K562 (cell line): ENCODE data around the gene RPS19. TPM values are rescaled to one million over a fixed set of nuclear protein-coding genes. Genes with fewer than 3 reads are reported as not detected.

Experiments used
- ATAC-seq: fragments of 200-7000 bp; cut with Tn5 transposase; 3 replicates; pipeline ENCODE4 v1.9.1; 2020; ENCODE audit warnings: moderate library complexity
- BruUV-seq: library from RNA; stranded (reverse); fragments of 400-500 nt; replicated peaks from 2 replicates; lab custom pipeline; 2021; lab: Mats Ljungman, UMichigan
- CTCF ChIA-PET: fragments of 300-600 bp; formaldehyde crosslinking; extraction: SDS; loops from one replicate; lab custom pipeline; 2021; ENCODE audit warnings: low intra/inter-chr PET ratio; lab: Yijun Ruan, JAX
- POLR2A ChIA-PET: fragments of 300-600, 350-650 bp; sonication (Branson Sonifier 250); formaldehyde crosslinking; extraction: SDS; loops from one replicate; lab custom pipeline; 2021; ENCODE audit warnings: antibody characterized with exemption, inconsistent platforms; lab: Yijun Ruan, JAX
- DNase-seq, 4 experiments: peaks; one replicate each; pipeline versions ENCODE4 v3.0.0 to v3.0.0-alpha.2; 2011 to 2018; ENCODE audit warnings: low spot score in 3 of 4, mixed read lengths in 3 of 4; ENCODE audit errors: extremely low read depth in 1 of 4
- FAIRE-seq: peaks from 2 replicates; lab custom pipeline; 2011; peaks lifted over from hg19 to GRCh38; lab: Jason Lieb, UNC
- H2AFZ ChIP-seq: 2 replicates; pipeline ENCODE4 v1.6.0; 2011; ENCODE audit warnings: low read depth, low read length, control low read depth, inconsistent platforms
- H3K27ac ChIP-seq: fragments of 200-600 bp; 3 replicates; pipeline ENCODE4 v1.8.0; 2011; ENCODE audit warnings: low read depth, mild to moderate bottlenecking, control low read depth, inconsistent platforms, low read length, moderate library complexity, mixed read lengths; ENCODE audit errors: extremely low read depth
- H3K27me3 ChIP-seq, 2 experiments: fragments of 300-600 bp in 1 of 2; 2 replicates in 1 of 2; 3 replicates in 1 of 2; pipeline versions ENCODE4 v1.6.0 to v1.8.0; 2011; ENCODE audit warnings: inconsistent platforms in 2 of 2, low read length in 2 of 2, mild to moderate bottlenecking in 1 of 2, mixed read lengths in 1 of 2, moderate library complexity in 1 of 2; ENCODE audit not compliant: control insufficient read depth in 2 of 2, insufficient read depth in 2 of 2
- H3K36me3 ChIP-seq: fragments of 300-600 bp; 3 replicates; pipeline ENCODE4 v1.8.0; 2011; ENCODE audit warnings: mild to moderate bottlenecking, low read length, inconsistent platforms; ENCODE audit not compliant: control insufficient read depth, insufficient read depth
- H3K4me1 ChIP-seq, 2 experiments: fragments of 200-600 bp in 1 of 2; replicated peaks in 1 of 2; 2 replicates in 1 of 2; 3 replicates in 1 of 2; pipeline versions ENCODE4 v1.5.1 to v1.8.0; 2011; ENCODE audit warnings: inconsistent platforms in 2 of 2, low read length in 2 of 2, mild to moderate bottlenecking in 1 of 2, mixed read lengths in 1 of 2, moderate library complexity in 1 of 2; ENCODE audit not compliant: control insufficient read depth in 2 of 2, insufficient read depth in 2 of 2
- H3K4me2 ChIP-seq: 2 replicates; pipeline ENCODE4 v1.6.1; 2011; ENCODE audit warnings: low read length, control low read depth, inconsistent platforms, mixed read lengths; ENCODE audit not compliant: insufficient read depth
- H3K4me3 ChIP-seq: fragments of 200-600 bp; sonication (generic), shearing (Covaris generic); 2 replicates; pipeline ENCODE4 v1.5.1; 2016; ENCODE audit warnings: control low read depth, inconsistent platforms
- H3K79me2 ChIP-seq: fragments of 200-600 bp; 3 replicates; pipeline ENCODE4 v1.8.0; 2011; ENCODE audit warnings: low read length, inconsistent platforms; ENCODE audit not compliant: control insufficient read depth, insufficient read depth
- H3K9ac ChIP-seq, 2 experiments: 2 replicates each; pipeline versions ENCODE4 v1.6.0 to v1.6.1; 2011; ENCODE audit warnings: low read depth in 2 of 2, low read length in 2 of 2, control low read depth in 1 of 2, inconsistent platforms in 1 of 2, mild to moderate bottlenecking in 1 of 2, mixed read lengths in 1 of 2; ENCODE audit not compliant: insufficient read depth in 1 of 2
- H3K9me1 ChIP-seq: one replicate; pipeline ENCODE4 v1.6.0; 2011; ENCODE audit warnings: inconsistent platforms, mild to moderate bottlenecking, low read length, moderate library complexity; ENCODE audit not compliant: control insufficient read depth, insufficient read depth
- H3K9me3 ChIP-seq: replicated peaks from 2 replicates; pipeline ENCODE4 v1.5.1; 2011; ENCODE audit warnings: low read depth, low read length, inconsistent platforms; ENCODE audit not compliant: control insufficient read depth, insufficient read depth
- H4K20me1 ChIP-seq: replicated peaks from 2 replicates; pipeline ENCODE4 v1.6.1; 2011; ENCODE audit warnings: low read length, inconsistent platforms, mixed read lengths; ENCODE audit not compliant: control insufficient read depth, insufficient read depth
- ETS1 ChIP-seq: conservative IDR thresholded peaks from 2 replicates; pipeline ENCODE4 v1.6.1; 2011; ENCODE audit warnings: low read depth, mild to moderate bottlenecking, low read length; ENCODE audit not compliant: control insufficient read depth
- GTF2A2 ChIP-seq: IDR thresholded peaks from 2 replicates; pipeline ENCODE4 v1.6.1; 2016; ENCODE audit warnings: mild to moderate bottlenecking, missing genetic modification characterization, missing compliant biosample characterization
- HBP1 ChIP-seq: fragments of 450-650 bp; formaldehyde crosslinking; IDR thresholded peaks from 2 replicates; pipeline ENCODE4 v1.4.0; 2022; ENCODE audit warnings: missing genetic modification characterization
- HNRNPL ChIP-seq: fragments of 200-400 bp; formaldehyde crosslinking; IDR thresholded peaks from 2 replicates; pipeline ENCODE4 v1.6.1; 2017; ENCODE audit warnings: low read depth, mild to moderate bottlenecking, low read length
- KLF13 ChIP-seq: fragments of 450-650 bp; IDR thresholded peaks from 2 replicates; pipeline ENCODE4 v1.6.1; 2016; ENCODE audit warnings: missing genetic modification characterization, low read depth, mild to moderate bottlenecking, missing compliant biosample characterization, moderate library complexity, borderline replicate concordance
- MBD1 ChIP-seq: fragments of 250-450 bp; sonication (Bioruptor Pico); IDR thresholded peaks from 2 replicates; pipeline ENCODE4 v1.8.0; 2022; ENCODE audit warnings: inconsistent platforms
- NELFE ChIP-seq: IDR thresholded peaks from 2 replicates; pipeline ENCODE4 v1.6.1; 2011; ENCODE audit warnings: mild to moderate bottlenecking; ENCODE audit not compliant: insufficient read depth, insufficient read length
- NFATC3 ChIP-seq: fragments of 450-650 bp; IDR thresholded peaks from 2 replicates; pipeline ENCODE4 v1.6.1; 2017; ENCODE audit warnings: mild to moderate bottlenecking
- TCF7 ChIP-seq: sonication (generic); IDR thresholded peaks from 2 replicates; pipeline ENCODE4 v1.6.1; 2016; ENCODE audit warnings: antibody characterized with exemption, borderline replicate concordance
- TRIM25 ChIP-seq: fragments of 450-650 bp; IDR thresholded peaks from 2 replicates; pipeline ENCODE4 v1.7.0; 2016; ENCODE audit warnings: borderline replicate concordance
- ZNF584 ChIP-seq: fragments of 200-800 bp; sonication (Bioruptor generic); IDR thresholded peaks from 2 replicates; pipeline ENCODE4 v1.6.1; 2016; ENCODE audit warnings: low read depth, mild to moderate bottlenecking, missing genetic modification characterization, missing compliant biosample characterization
- WGBS: fragments of 100-300 bp; shearing (Covaris generic); methylation state at CpG from one replicate; pipeline ENCODE4 v1.1.6; 2016; ENCODE audit warnings: low coverage, mixed read lengths; ENCODE audit not compliant: insufficient coverage; ENCODE audit errors: missing lambda C conversion rate; 5-methylcytosine and 5-hydroxymethylcytosine counted together
- in situ Hi-C: fragments of 300-500 bp; cut with MboI; formaldehyde crosslinking; loops from 4 replicates; pipeline ENCODE4 v1.15.0; 2018; ENCODE audit warnings: inconsistent platforms, mixed read lengths
- intact Hi-C: fragments of 100-400 bp; cut with micrococcal nuclease; formaldehyde crosslinking; loops from 2 replicates; pipeline ENCODE4 v1.14.2; 2022
- polyA plus RNA-seq, 8 experiments: library from polyadenylated mRNA; depleted of rRNA in 4 of 8; stranded (reverse) in 5 of 8; unstranded in 3 of 8; fragments of >200 nt; fragmentation: Nextera tagmentation in 2 of 8; fragmentation: Illumina TruSeq in 1 of 8; extraction: Ambion mirVana in 2 of 8; extraction: Trizol in 1 of 8; gene quantifications; 2 replicates each; pipeline versions ENCODE4 v1.2.1 to v1.2.3, GENCODE V29; 2011 to 2014; ENCODE audit warnings: inconsistent platforms in 1 of 8, missing spikeins in 1 of 8
- total RNA-seq, 7 experiments: library from RNA; depleted of rRNA in 6 of 7; stranded (reverse); fragments of >200 nt in 6 of 7; fragmentation: Illumina TruSeq in 2 of 7; extraction: Trizol in 2 of 7; gene quantifications; 2 replicates each; pipeline versions ENCODE4 v1.2.1 to v1.2.3, GENCODE V29; 2011 to 2021; ENCODE audit warnings: low replicate concordance in 1 of 7
- TF ChIP-seq, protein P1 (sequence below): sonication (generic); formaldehyde crosslinking; IDR thresholded peaks from 2 replicates; pipeline ENCODE4 v1.8.0; 2022; ENCODE audit warnings: missing genetic modification reagents, mild to moderate bottlenecking, borderline replicate concordance

Gene RPS19
- total and polyA plus RNA-seq, 9 of the 15 experiments (the other 6 are each of a cell fraction or from before 2014, with no cell fraction given) = 1,964 to 3,408 (median 2,747) TPM

- TF ChIP-seq HBP1 (no peak), TRIM25 (no peak)
Observed at GRCh38 chr19:41813911-41814310, 46.1 kb upstream of the RPS19 start (continued).

- BruUV-seq = no TSS peak
- Histone ChIP-seq H3K4me2 (no peak overlapping the region), H3K27me3 (peaks cover 3 to 22% of the 10 kb centered on the region in 2 experiments; a peak in 4 of 5 replicates), H3K9me3 (no peaks in the 10 kb centered on the region), H3K9me1 (no peaks in the 10 kb centered on the region), H2AFZ (no peak overlapping the region), H3K4me3 (no peak overlapping the region), H4K20me1 (no peaks in the 10 kb centered on the region), H3K36me3 (no peaks in the 10 kb centered on the region), H3K27ac (no peak overlapping the region), H3K79me2 (no peaks in the 10 kb centered on the region), H3K4me1 (no peaks in the 10 kb centered on the region), H3K9ac (no peak overlapping the region)
- DNase-seq (no peak), ATAC-seq (no peak), FAIRE-seq (no peak)
- ChIA-PET POLR2A (no interaction called here), CTCF (no interaction called here)
- in situ Hi-C loops = no loop called here
- 0% methylated on average over 4 of the region's 4 CpGs for WGBS
- intact Hi-C loops = no loop called here
- TF ChIP-seq ZNF584 (CRISPR knock-in tag) (no peak), KLF13 (tag) (no peak), GTF2A2 (tag) (no peak), TCF7 (no peak), NFATC3 (no peak), HNRNPL (no peak), MBD1 (CRISPR knock-in tag) (no peak), NELFE (no peak), ETS1 (no peak)
- TF ChIP-seq, protein P1, sequence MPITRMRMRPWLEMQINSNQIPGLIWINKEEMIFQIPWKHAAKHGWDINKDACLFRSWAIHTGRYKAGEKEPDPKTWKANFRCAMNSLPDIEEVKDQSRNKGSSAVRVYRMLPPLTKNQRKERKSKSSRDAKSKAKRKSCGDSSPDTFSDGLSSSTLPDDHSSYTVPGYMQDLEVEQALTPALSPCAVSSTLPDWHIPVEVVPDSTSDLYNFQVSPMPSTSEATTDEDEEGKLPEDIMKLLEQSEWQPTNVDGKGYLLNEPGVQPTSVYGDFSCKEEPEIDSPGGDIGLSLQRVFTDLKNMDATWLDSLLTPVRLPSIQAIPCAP (CRISPR knock-in tag) = no peak
Observed at GRCh38 chr19:41815301-41815700, 44.8 kb upstream of the RPS19 start.
